ENCODE data around the gene PRMT2.

PRMT2 gene

GRCh38 chr21:46635324-46636180, at the start of gene PRMT2:
Gene PRMT2 (plus strand): TSS chr21:46635674. CDS start chr21:46636952, 1,278 bp downstream.
- peak; percentile 95 for DNase-seq

- DNase-seq, result no peak
Measured at GRCh38 chr21:46594276-46594675, 41.2 kb upstream of the PRMT2 start.

- no peak for DNase-seq
Measured at GRCh38 chr21:46596201-46596600, 39.3 kb upstream of the PRMT2 start.

- DNase-seq, result no peak
Measured at GRCh38 chr21:46597031-46597430, 38.4 kb upstream of the PRMT2 start.

- DNase-seq, result no peak
Measured at GRCh38 chr21:46597896-46598343, 37.6 kb upstream of the PRMT2 start.

GRCh38 chr21:46598581-46599572, 36.6 kb upstream of the PRMT2 start:
- no peak for DNase-seq

GRCh38 chr21:46600305-46600704, 35.2 kb upstream of the PRMT2 start:
- DNase-seq, result no peak

- DNase-seq, result no peak
Measured at GRCh38 chr21:46600978-46601377, 34.5 kb upstream of the PRMT2 start.

GRCh38 chr21:46603228-46603627, 32.2 kb upstream of the PRMT2 start:
- no peak for DNase-seq

- DNase-seq, result no peak
Measured at GRCh38 chr21:46604329-46604974, 31.0 kb upstream of the PRMT2 start.

GRCh38 chr21:46604975-46605766, 30.3 kb upstream of the PRMT2 start, which contains the start of gene S100B:
Gene S100B (minus strand): TSS chr21:46605082. CDS start chr21:46602415, 2,667 bp downstream.
- DNase-seq, result no peak

- DNase-seq, result no peak
Measured at GRCh38 chr21:46605767-46606426, 29.6 kb upstream of the PRMT2 start.

- DNase-seq, result no peak
Measured at GRCh38 chr21:46606427-46606813, 29.1 kb upstream of the PRMT2 start.

GRCh38 chr21:46607636-46608035, 27.8 kb upstream of the PRMT2 start:
- no peak for DNase-seq

- no peak for DNase-seq
Measured at GRCh38 chr21:46608672-46609111, 26.8 kb upstream of the PRMT2 start.

- no peak for DNase-seq
Measured at GRCh38 chr21:46610018-46610701, 25.3 kb upstream of the PRMT2 start.

- DNase-seq, result no peak
Measured at GRCh38 chr21:46613391-46613790, 22.1 kb upstream of the PRMT2 start.

GRCh38 chr21:46616050-46616449, 19.4 kb upstream of the PRMT2 start:
- no peak for DNase-seq

- no peak for DNase-seq
Measured at GRCh38 chr21:46616656-46617055, 18.8 kb upstream of the PRMT2 start.

GRCh38 chr21:46617267-46618051, 18.0 kb upstream of the PRMT2 start:
- no peak for DNase-seq

Data from activated T-cell treated with anti-CD3 and anti-CD28 coated beads for 4 hours (primary cell).